CD4-positive, alpha-beta T cell treated with Interferon alpha-2 for 1 hour (primary cell): Measurements from ENCODE around the gene PA2G4.
"Not testable (repeated sequence)": the region's sequence is repeated elsewhere in the genome, so short reads cannot be mapped to it uniquely, and the experiment has no call there.

Experiments
- DNase-seq, 2 donors: peaks; one replicate each; pipeline ENCODE4 v3.0.0-alpha.2; 2020 to 2022

PA2G4 gene

DNA sequence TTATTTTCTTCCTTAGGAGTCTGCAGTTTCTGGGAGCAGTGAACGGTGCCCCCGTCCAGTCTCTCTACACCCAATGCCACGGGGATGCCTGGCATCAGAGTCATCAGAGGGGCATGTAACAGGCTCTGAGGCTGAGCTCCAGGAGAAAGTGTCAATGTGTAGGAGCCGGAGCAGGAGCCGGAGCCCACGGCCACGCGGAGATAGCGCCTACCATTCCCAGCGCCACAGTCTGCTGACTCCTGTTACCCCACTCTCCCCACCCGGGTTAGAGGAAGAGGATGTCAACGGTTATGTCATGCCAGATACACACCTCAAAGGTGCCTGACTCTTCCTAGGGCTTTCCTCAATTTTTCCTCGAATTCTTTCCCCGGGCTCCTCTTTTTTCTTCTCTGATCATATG lies 3.3 kb upstream of the PA2G4 start:
- DNase-seq = no peak

GRCh38 chr12:56102683-56103065 lies 1.7 kb upstream of the PA2G4 start:
- no peak for DNase-seq

- DNase-seq = peak in 1 of 2 donors; percentile 48
Measured at GRCh38 chr12:56103066-56103711, 1.2 kb upstream of the PA2G4 start.

DNA sequence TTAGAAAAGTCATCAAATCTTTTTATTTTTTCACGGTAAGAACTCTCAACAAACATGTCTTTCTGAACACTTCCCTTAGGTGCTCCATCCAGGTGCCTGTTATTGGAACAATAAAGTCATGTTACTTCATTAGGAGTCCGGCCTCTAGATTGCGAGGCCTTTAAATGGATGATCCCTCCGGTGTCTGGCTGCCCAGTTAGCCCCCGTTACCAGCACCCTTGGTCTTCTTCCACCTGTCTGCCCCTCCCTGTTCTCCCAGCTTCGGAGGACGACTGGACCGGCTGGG lies 593 bp upstream of the PA2G4 start:
- DNase-seq = no peak

DNA sequence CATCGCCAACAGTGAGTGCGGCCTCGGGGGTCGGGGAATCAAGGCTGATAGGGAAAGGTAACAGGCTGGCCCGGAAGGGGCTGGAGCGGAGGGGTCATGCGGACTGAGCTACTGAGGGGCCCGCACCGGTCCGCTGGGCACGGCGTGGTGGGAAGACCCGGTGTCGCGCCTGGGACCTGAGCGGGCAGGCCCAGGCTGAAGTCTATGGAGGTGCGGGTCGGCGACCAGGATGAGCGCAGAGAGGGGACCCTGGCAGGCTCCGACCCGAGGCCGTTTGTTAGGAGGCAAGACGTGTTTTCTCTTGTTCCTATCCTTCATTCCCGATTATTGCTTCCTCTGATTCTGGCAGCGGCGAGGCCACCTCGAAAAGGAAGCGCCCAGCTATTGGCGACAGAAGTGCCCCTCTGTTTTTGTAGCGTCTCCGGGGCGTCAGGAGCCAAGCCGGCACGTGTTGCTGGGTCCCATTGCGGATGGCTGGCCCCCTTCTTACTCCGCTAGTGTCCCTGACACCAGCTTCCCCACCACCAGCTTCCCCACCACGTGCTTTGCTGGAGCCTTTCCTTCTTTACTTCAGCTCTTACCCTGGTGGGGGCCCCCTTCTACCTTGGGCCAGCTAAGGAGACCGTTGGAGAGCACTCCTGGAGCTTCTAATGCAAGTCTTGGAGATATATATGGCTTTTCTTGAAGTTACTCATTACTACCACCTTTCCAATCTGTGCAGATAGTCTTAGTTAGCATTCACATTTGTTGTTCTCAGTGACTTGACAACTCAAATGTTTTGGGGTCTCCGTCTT lies 653 bp downstream of the PA2G4 start:
- DNase-seq = no peak

GRCh38 chr12:56105609-56105902 lies 1.2 kb downstream of the PA2G4 start:
- DNase-seq = no peak

DNA sequence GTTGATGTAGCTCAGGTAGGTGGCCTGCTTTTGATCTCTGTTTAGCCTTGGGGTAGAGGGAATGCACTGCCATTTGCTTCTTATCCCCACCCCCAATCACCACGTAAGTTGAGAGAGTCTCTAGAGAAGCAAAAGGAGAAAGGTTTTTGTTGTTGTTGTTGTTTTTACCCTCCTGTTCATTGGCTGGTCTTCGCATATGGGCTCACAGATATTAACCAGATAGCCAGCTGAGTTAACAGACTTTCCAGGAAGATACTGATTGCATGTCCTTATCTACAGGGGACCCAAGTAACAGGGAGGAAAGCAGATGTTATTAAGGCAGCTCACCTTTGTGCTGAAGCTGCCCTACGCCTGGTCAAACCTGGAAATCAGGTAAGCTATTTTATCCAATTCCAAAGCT lies 2.9 kb downstream of the PA2G4 start:
- no peak for DNase-seq

DNA sequence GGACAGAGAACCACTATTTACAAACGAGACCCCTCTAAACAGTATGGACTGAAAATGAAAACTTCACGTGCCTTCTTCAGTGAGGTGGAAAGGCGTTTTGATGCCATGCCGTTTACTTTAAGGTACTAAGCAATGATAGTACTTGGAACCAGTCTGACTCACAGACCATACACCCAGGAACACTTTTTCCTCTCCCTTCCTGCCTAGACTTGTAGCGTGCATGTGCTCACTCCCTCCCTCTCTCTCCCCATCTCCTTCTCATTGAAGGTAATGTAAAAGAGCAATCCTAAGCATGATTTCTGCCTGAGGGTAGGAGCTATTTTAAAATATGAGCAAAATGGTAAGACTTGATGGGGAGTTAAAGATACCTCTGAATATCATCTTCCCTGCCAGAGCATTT lies 6.2 kb downstream of the PA2G4 start:
- no peak for DNase-seq

DNA sequence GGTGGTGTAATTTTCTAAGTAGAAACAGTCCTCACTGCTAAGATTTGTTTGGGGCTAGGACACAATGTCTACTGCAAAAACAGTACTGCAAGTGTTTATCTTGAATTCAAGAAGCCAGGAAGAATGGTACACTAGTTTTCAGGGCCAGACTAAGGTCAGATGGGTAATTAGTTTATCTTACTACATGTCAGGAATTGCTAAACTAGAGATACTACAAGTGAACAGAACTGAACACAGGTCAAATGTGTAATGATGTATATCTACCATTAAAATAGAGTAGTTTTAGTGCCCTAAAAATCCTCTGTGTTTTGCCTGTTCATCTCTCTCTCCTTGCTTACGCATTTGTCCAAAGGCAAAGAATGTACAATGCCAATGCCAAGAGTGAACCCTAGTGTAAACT lies 9.7 kb downstream of the PA2G4 start:
- DNase-seq = no peak

DNA sequence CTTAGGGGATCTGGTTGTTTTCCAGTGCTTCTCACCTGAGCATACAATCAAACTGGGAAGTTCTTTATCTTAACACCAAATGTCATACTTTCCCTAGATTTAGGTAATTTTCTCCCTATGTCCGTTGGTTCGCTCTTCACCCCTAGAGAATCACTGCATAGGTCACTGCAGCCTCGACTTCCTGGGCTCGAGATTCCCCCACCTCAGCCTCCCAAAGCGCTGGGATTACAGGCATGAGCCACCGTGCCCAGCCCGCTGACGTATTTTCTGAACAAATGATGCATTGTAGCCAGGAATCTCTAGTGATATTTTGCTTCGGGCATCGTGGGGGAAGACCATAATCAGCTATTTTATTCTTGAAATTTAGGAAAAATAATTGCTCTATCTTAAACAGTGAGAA lies 11.0 kb downstream of the PA2G4 start:
- no peak for DNase-seq

DNA sequence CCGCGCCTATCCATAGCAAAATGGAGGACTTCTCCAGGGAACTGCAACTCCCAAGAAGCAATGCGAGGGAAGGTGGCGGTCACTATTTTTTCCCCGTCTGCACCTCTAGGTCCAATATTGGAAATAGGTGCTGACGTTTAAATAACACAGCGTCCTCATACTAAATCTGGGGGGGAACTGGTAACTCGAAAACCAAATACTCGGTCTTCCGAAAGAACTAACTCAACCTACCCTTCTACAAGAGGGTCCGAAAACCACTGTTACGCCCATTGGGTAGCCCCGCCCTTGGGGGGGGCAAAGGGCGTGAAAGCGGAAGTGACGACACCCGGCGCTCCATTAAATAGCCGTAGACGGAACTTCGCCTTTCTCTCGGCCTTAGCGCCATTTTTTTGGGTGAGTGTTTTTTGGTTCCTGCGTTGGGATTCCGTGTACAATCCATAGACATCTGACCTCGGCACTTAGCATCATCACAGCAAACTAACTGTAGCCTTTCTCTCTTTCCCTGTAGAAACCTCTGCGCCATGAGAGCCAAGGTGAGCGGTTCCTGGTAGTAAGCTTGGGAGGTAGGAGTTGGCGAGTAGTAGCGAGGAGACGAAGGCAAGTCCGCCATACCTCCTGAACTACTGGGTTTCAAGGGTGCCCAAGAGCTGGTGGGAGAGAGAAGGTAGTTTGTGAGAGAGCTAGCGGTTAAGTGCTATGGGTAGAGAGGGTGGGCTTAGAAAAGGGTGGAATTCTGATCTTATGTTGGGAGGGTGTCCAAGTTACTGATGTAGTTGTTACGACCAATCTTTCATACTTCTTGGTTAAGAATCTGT lies 12.1 kb downstream of the PA2G4 start, which contains the start of gene RPL41:
Gene RPL41, plus strand, starts transcription at position 367 of the 815 bp plus-strand sequence.
- DNase-seq = peak; percentile 92 to 96

GRCh38 chr12:56117082-56117706 lies 12.8 kb downstream of the PA2G4 start:
- DNase-seq = not testable (repeated sequence)

- peak; percentile 99 for DNase-seq
Measured at GRCh38 chr12:56117778-56118687, 13.7 kb downstream of the PA2G4 start, which contains the start of gene ZC3H10. Gene ZC3H10 (plus strand): TSS chr12:56118266. CDS start chr12:56120563, 2,297 bp downstream.

DNA sequence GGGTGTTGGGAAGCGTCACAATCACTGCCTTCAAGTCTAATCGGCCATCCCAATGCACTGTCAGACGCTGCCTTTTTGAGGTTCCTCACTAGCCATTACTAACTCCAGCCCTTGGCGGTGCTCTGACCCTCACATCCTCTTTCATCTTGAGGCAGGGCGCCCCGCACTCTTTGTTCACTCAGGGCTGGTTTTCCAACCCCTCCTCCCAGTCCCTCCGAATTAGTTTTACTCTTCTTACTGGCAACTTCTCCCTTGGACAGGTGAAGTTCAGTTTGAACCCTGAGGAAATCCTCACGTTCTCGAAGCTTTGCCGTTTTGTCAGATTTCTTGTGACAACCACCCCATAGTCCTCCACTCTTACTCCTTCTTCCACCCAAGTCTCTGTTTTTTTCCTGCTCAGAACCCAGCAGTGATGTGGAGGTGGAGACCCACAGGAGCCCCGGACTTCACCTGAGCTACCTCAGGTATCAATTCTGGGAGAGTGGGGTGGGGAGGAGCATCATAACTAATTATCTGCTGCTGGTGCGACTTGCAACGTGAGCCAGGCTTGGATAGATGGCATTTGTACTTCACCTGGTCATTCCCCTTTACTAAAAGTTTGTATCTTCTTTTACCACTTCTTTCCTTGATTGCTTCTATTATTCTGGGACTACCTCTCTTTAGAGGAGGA lies 14.5 kb downstream of the PA2G4 start:
- DNase-seq = no peak

GRCh38 chr12:56119361-56119796 lies 15.0 kb downstream of the PA2G4 start:
- peak; percentile 74 to 81 for DNase-seq

DNA sequence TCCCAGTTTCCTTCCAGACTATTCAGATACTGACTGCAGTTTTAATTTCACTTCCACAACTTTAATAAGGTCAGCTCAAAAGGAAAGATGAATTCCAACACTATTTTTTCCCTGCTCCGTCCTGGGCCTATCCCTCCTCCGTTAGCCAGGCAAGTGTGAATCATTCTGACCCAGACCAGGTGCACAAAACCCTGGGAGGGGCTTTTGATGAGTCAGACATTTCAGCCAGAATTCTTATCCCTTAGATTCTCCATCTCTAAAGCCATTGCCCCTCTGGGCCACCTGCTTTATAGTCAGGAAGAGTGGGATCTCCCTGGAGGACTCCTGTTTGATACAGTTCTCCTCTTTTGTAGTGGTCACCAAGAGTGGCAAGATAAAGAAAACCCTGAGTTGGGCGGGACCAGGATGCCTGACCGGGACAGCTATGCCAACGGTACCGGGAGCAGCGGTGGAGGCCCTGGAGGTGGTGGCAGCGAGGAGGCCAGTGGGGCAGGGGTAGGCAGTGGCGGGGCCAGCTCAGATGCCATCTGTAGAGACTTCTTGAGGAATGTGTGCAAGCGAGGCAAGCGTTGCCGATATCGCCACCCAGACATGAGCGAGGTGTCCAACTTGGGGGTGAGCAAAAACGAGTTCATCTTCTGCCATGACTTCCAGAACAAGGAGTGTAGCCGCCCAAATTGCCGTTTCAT lies 15.9 kb downstream of the PA2G4 start:
- DNase-seq = no peak

GRCh38 chr12:56121204-56121870 lies 17.0 kb downstream of the PA2G4 start:
- DNase-seq = no peak

DNA sequence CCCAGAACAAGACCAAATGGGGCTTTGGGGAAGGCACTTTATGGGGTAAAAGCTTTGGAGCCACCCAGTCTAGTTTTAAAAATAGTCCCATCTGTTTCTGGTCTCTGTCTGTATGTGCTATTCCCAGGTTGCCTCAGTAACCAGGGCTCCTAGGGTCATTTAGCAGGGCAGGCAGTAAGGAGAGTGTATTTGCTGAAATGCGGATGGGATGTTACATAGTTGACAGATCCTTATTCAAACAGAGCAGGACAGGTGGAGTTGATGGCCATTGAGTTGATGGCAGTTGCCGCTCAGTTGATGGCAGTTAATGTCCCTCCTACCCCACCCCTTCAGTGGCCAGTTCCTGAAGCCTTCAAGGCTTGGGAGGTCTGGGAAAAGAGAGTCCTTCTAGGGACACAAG lies 18.3 kb downstream of the PA2G4 start:
- DNase-seq = no peak

DNA sequence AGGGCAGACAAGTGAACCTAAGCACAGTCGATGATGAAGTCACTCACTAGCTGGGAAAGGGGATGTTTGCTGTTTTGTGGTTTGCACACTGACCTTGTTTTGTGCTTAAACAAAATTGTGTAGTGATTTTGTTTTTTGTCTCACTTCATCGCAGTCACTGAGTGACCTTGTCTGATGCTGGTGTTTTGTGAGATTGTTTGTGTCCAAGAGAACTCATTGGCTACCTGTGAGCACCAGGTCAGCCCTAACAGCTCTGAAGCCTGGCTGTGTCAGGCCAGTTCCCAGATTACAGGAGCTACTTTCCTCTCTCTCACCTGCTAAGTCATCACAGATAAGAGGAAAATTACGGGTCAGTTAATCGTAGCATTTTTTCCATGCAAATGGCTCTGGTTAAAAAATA lies 19.8 kb downstream of the PA2G4 start:
- no peak for DNase-seq

GRCh38 chr12:56126732-56127239 lies 22.4 kb downstream of the PA2G4 start:
- DNase-seq = no peak
